GM12872 (cell line): Measurements from ENCODE around the gene ZNF680.

Experiments used
- TF ChIP-seq, protein P1 (sequence below): IDR thresholded peaks from 3 replicates; pipeline ENCODE4 v1.5.1; 2011; ENCODE audit warnings: low read depth, mild to moderate bottlenecking, low read length, moderate library complexity; ENCODE audit not compliant: insufficient read depth

Gene ZNF680

GRCh38 chr7:64602518-64602917, 39.6 kb upstream of the ZNF680 start:
- TF ChIP-seq, protein P1, sequence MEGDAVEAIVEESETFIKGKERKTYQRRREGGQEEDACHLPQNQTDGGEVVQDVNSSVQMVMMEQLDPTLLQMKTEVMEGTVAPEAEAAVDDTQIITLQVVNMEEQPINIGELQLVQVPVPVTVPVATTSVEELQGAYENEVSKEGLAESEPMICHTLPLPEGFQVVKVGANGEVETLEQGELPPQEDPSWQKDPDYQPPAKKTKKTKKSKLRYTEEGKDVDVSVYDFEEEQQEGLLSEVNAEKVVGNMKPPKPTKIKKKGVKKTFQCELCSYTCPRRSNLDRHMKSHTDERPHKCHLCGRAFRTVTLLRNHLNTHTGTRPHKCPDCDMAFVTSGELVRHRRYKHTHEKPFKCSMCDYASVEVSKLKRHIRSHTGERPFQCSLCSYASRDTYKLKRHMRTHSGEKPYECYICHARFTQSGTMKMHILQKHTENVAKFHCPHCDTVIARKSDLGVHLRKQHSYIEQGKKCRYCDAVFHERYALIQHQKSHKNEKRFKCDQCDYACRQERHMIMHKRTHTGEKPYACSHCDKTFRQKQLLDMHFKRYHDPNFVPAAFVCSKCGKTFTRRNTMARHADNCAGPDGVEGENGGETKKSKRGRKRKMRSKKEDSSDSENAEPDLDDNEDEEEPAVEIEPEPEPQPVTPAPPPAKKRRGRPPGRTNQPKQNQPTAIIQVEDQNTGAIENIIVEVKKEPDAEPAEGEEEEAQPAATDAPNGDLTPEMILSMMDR = no peak

DNA sequence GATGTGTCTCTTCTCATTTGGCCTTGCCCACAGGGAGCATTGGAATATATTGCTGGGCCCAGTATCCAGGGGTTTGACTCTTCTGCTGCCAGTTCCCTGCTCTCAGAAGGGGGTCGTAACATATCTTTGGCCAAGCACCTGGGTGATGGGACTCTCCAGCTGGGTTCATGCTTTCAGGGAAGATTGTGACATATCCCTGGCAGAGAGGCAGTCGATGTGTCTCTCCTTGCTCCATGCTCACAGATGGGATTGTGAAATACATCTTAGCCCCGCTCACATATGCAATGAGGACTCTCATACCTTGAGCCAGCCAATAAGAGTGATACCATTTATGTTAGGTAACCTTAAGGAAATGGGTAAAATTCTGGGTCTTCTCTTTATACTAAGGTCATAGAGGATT, 39.2 kb upstream of the ZNF680 start:
- TF ChIP-seq, protein P1 = no peak

GRCh38 chr7:64599359-64599758, 36.5 kb upstream of the ZNF680 start:
- TF ChIP-seq, protein P1 = no peak

GRCh38 chr7:64590971-64591370, 28.1 kb upstream of the ZNF680 start:
- TF ChIP-seq, protein P1 = no peak

DNA sequence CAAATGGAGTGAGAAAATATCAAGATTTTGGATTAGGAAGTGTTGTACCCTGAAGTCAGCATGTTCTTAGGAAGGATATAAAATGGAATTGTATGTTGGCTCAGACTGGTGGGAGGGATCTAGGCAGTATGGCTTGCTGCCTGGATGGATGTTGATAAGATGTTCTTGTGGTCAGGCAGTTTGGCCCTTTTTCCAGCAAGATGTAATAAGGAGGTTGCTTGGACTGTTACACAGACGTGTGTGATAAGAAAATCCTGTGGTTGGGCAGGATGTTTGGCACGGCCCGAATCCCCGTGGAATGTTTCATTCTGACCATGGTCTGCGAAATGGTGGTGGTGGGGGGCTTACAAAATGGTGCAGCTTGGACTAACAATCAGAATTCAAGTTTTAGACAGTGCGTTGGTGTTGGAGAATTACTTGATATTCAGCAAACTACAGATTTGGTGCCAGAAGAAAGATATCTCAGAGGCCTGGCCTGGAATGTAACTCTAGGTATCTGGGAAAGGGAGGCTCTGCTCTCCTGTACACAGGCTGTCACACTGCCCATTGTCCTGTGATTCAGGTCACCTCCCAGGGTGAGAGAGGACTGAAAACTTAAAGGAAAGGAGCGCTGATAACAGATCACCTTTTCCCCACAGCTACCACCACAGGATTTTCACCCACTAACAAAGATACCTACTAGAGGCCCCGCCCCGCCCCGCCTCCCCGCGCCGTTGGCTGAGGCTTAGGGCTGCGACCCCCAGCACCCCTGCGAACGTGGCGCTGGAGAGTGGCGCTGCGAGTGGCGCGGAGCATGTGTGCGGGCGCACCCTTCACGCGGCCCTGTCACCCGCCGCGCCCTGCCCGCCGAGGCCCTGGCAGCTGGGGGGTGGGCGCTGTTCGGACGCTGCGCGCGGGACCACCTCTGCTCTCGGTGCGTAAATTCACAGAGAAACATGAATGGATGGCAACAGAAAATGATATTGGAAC, 19.3 kb upstream of the ZNF680 start:
- TF ChIP-seq, protein P1 = no peak

GRCh38 chr7:64581391-64581790, 18.5 kb upstream of the ZNF680 start:
- TF ChIP-seq, protein P1 = no peak

DNA sequence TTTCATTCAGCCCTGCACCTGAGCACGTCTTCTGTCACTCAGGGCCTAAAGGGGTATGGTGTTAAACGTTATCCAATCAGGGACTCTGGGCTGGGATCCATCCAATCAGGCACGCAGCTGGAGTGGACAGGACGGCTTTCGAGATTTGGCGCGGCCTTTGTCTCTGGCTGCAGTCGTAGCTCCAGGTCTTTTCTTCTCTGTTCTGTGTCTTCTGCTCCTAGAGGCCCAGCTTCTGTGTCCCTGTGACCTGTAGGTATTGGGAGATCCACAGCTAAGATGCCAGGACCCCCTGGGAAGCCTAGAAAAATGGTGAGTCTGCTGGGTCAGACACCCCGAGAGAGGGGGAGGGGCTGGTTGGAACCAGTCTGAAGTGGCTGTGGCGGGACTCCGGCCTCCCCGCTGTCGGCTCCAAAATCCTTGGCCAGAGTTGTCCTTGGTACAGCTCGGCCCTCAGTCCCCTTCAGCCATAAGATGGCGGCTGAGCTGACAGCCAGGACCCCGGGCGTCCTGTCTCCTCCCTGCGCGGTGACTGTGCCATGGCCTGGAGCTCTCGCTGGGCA, 11.7 kb upstream of the ZNF680 start:
- TF ChIP-seq, protein P1 = no peak
